GM11168 (cell line): ENCODE results near the gene JSRP1.

ENCODE experiments used
- in situ Hi-C: fragments of 300-500 bp; cut with MboI; formaldehyde crosslinking; loops from one replicate; pipeline ENCODE4 v1.12.0; 2022; ENCODE audit warnings: low sequenced_read_pairs; ENCODE audit not compliant: unreplicated experiment

The JSRP1 gene

GRCh38 chr19:2255982-2256685, at the start of gene JSRP1:
Gene JSRP1 (minus strand): TSS chr19:2256417. CDS start chr19:2255314, 1,103 bp downstream.
- in situ Hi-C loops, result no loop called here

DNA sequence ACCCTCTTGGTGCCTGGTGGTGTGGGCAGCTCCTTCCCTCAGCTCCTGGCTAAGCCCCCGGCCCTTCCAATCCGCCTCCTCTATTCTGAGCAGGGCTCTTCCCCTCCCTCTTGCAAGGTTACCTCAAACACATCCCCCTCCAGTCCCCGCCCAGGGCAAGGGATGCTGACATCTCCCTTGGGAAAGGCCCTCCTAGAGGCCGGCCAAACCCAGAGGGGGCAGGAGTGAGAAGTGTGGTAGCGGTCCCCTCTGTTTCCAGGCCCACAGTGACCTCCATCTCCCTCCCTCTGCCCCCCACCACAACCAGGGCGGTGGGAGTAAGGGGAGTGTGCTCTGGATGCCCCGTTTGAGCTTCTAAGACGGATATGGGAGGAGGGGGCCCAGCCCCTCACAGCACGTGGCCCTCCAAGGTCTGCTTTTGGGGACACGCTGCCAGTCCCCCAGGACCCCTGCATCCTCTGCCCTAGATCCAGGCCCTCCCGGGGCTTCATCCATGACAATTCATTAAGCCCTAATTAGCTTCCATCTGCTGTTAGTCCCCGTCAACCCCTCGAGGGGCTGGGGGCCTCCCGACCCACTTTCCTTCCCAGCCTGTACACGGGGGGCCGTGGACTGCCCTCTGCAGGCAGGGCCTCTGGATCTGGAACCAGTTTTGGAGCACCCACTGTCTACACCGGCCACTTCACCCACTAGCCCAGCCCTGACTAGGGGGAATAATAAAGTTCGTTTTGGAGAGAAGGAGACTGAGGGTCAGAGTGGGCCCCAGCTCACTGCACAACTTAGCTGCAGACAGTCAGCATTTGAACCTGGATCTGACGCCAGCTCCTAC, 49.4 kb upstream of the JSRP1 start:
- in situ Hi-C loops, result no loop called here

- in situ Hi-C loops, result no loop called here
These were observed 47.1 kb upstream of the JSRP1 start for GRCh38 chr19:2303211-2303798.

- in situ Hi-C loops, result no loop called here
These were observed 46.3 kb upstream of the JSRP1 start for GRCh38 chr19:2302319-2303210.

DNA sequence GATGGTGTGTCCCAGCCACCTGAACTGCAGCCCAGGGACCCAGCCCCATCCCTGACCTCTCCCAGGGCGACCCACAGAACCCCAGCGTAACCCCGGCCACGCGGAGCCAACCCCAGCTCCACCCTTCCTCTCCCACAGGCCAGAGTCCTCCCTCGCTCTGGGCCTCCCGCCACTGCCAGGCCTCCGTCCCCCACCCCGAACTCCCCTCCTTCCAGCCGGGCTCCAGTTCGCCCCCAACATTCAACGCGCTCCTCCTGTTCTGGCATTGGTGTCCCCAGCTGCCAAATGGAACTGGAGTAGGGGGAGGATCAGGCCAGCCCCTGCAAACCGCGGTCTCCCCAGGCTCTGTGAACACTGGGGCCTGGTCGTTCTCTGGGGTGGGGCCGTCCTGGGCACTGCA, 44.3 kb upstream of the JSRP1 start:
- in situ Hi-C loops, result no loop called here

- in situ Hi-C loops, result loop anchor here (25.0 kb wide), 1 partner anchor 91 kb away; no protein-coding TSS in a partner anchor
These were observed 39.9 kb upstream of the JSRP1 start for GRCh38 chr19:2296141-2296540.

DNA sequence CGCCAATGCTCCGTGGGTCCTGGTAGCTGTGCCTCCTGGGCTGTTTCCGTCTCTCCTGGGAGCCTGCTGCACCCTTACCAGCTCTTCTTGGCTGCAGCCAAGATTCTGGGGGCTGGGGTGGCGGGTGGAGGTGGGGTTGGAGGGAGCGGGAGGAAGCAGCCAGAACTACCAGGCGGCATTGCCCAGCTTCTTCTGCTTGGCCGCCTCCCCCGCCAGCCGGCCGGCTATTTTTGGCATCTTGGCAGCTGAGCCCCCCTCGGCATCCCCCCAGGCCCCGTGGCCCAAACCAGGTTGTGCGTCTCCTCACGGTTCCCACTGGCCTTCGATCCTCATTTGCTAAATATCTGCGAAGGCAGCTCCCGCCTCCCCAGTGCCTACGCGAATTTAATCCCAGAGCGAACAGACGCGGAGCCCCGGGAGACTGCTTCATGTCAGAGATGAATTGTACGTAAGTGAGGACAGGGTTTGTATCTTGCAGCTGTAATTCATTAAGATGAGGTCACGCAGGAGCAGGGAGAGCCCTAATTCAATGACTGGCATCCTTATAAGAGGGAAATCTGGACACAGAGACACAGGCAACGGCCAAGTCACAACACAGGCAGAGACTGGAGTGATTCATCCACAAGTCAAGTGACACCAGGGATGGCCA, 38.6 kb upstream of the JSRP1 start:
- in situ Hi-C loops, result loop anchor here (25.0 kb wide), 1 partner anchor 92 kb away; no protein-coding TSS in a partner anchor

DNA sequence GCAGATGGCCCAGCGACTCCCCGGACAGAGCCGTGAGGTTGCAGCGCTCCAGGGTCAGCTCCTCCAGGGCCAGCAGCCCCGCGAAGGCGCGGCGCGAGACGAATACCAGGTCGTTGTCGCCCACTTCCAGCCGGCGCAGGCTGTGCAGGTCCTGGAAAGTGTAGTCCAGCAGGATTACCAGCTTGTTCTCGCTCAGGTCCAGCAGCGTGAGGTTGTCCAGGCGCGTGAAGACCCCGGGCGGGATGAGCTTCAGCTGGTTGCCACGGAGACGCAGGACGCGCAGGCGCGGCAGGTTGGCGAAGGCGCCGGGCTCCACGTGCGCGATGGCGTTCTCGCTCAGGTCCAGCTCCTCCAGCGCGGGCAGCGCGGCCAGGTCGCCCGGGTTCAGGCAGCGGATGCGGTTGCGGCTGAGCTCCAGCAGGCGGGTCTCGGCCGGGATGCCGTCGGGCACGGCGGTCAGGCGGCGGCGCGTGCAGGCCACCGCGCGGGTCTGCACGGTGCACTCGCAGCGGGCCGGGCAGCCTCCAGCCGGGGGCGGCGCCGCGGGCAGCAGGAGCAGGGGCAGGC, 35.1 kb upstream of the JSRP1 start:
- in situ Hi-C loops, result loop anchor here (25.0 kb wide), 1 partner anchor 96 kb away; no protein-coding TSS in a partner anchor

DNA sequence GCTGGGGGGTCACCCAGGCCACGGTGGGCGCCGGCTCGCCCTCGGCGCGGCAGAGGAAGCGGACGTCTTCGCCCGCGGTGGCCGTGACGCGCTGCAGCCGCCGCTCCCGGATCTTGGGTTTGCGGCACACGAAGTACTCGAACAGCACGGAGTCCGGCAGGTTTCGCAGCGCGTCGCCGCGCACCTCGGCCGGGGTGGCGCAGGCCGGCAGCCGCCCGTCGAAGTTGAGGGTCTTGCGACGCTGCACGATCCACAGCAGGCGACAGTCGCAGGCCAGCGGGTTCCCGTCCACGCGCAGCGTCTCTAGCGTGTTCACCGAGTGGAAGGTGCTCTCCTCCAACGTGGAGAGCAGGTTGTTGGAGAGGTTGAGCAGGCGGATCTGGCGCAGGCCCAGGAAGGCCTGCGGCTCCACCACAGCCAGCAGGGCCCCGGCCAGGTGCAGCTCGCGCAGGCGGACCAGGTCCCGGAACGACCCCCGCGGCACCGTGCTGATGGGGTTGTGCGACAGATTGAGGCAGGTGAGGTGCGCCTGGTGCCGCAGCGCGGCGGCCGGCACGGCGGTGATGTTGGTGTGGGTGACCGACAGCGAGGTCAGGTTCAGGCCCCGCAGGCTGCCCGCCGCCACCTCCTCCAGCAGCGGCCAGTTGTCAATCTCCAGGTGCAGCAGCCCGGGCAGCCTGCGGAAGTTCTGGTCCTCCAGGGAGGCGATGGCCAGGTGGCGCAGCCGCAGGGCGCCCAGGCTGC, 34.4 kb upstream of the JSRP1 start:
- in situ Hi-C loops, result loop anchor here (25.0 kb wide), 1 partner anchor 97 kb away; no protein-coding TSS in a partner anchor

DNA sequence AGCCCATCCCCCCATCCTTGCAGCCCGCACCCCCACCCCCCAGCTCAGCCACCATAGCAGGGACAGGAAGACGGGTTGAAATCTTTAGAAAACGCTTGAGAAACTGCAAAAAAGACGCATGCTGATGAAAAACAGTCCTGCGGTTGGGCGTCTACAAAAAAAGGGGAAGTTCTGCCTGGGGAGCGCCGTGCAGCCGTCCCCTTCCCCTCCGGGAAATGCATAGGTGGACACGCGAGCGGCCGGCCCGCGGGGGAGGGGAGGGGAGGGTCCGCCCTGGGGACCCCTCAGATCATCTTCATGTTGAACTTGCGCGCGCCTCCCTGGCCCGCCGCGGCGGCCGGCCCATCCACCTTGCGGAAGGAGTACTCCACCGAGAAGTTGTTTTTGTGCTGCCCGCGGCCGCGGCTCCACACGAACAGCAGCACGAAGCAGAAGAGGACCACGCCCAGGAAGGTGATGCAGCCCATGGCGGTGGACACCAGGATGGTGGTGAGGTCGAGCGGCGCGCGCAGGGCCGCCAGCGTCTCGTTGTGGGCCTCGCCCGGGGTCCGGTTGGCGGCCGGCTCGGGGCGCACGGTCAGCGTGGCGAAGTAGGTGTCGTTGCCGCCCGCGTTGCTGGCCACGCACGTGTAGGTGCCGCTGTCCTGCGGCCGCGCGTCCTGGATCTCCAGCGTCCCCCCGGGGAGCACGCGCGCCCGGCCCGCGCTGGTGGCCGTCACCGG, 33.7 kb upstream of the JSRP1 start:
- in situ Hi-C loops, result loop anchor here (25.0 kb wide), 1 partner anchor 97 kb away; no protein-coding TSS in a partner anchor

GRCh38 chr19:2288818-2289713, 32.8 kb upstream of the JSRP1 start:
- in situ Hi-C loops, result loop anchor here (25.0 kb wide), 1 partner anchor 98 kb away; no protein-coding TSS in a partner anchor

DNA sequence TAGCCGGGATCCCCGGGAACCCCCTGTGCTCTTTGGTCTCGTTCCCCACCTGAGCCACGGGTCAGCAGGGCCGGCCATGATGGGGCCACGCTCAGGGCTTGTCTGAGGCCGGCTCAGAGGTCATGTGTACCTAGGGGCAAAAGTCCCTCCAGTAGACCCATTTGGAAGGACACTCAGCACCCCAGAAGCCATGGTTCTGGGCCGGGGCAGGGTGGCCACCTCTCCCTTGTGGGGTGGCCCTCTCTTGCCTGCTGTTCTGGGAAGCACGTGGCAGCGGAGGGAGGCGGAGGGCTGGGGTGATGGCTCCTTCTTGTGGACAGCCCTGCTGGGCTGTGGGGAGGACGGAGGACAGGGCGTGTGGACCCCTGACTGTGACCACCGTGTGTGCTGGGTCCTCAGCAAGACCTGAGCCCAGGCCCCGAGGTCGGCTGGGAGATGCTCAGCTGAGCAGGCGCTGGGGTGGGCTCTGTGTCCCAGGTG, 32.2 kb upstream of the JSRP1 start:
- in situ Hi-C loops, result loop anchor here (25.0 kb wide), 1 partner anchor 99 kb away; no protein-coding TSS in a partner anchor

GRCh38 chr19:2287585-2288337, 31.5 kb upstream of the JSRP1 start:
- in situ Hi-C loops, result loop anchor here (25.0 kb wide), 1 partner anchor 100 kb away; no protein-coding TSS in a partner anchor

DNA sequence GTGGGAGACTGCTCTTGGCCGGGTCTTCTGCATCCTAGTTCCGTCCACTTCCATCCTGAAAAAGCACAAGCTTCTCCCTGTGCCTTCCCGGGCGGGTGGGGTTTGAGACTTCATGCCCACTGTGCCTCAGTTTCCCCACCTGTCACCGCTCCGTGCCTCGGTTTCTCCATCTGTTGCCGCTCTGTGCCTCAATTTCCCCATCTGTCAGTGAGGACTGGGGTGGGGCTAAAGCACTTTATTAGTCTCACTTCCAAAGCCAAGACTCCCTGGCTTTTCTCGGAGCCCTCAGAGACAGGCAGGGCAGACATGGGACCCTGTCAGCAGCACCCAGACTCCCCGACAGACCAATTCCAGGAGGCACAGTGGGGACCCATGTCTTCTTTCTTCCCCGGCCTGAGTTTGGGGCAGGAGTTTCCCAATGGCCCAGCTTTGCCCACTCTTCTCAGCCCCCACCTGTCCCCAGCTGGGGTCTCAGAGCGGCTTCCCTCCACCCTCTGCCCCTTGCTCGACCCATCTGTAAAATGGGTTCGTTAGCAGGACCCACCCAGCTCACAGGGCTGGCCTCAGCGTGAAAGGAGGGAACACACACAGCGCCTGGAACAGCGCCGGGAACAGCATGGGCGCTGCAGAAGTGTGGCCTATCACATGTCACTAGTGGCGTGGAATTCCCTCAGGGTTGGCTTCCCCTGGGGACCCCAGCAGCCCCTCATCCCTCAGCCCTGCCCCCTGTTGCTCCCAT, 30.4 kb upstream of the JSRP1 start:
- in situ Hi-C loops, result loop anchor here (25.0 kb wide), 1 partner anchor 101 kb away; no protein-coding TSS in a partner anchor
